Sigmoid colon (tissue), 3 donors: ENCODE measurements around the gene THBS1.

Experiments used
- CTCF ChIP-seq, 4 experiments: fragments of 450-650 bp in 3 of 4; fragments of 200-600 bp in 1 of 4; IDR thresholded peaks; one replicate each; pipeline ENCODE4 v1.5.1; 2016 to 2019; ENCODE audit warnings: antibody characterized with exemption in 4 of 4, mild to moderate bottlenecking in 3 of 4, moderate library complexity in 2 of 4
- POLR2A ChIP-seq, 2 donors: fragments of 450-650 bp; IDR thresholded peaks; one replicate each; pipeline ENCODE4 v1.6.1; 2016; ENCODE audit warnings: antibody characterized with exemption in 2 of 2, mild to moderate bottlenecking in 2 of 2, moderate library complexity in 2 of 2

GRCh38 chr15:39597336-39597735 lies 16.5 kb downstream of the THBS1 start:
- no peak for TF ChIP-seq CTCF (IDR thresholded peaks at IDR 0.05)
- TF ChIP-seq POLR2A (IDR thresholded peaks at IDR 0.05): no peak
